Ovary (tissue), 9 donors: Measurements from ENCODE around the gene AOPEP. TPM values are rescaled to one million over a fixed set of nuclear protein-coding genes. Genes with fewer than 3 reads are reported as not detected.

Source experiments
- DNase-seq, 5 donors: peaks; one replicate each; pipeline ENCODE4 v3.0.0-alpha.2; 2019 to 2020
- H3K27ac ChIP-seq, 2 donors: fragments of 200-600 bp; one replicate each; pipeline versions ENCODE4 v1.5.1 to v1.8.0; 2019 to 2022
- H3K27me3 ChIP-seq: fragments of 200-600 bp; one replicate; pipeline ENCODE4 v1.8.0; 2022
- H3K36me3 ChIP-seq: fragments of 200-600 bp; sonication (generic); one replicate; pipeline ENCODE4 v1.5.1; 2019
- H3K4me1 ChIP-seq: one replicate; pipeline ENCODE4 v1.8.1; 2013; ENCODE audit warnings: mild to moderate bottlenecking, moderate library complexity; ENCODE audit not compliant: insufficient read depth
- H3K4me3 ChIP-seq: fragments of 200-600 bp; sonication (generic); one replicate; pipeline ENCODE4 v1.5.1; 2017
- H3K9me3 ChIP-seq, 2 donors: fragments of 200-600 bp in 1 of 2; sonication (generic) in 1 of 2; one replicate each; pipeline versions ENCODE4 v1.5.1 to v1.8.1; 2013 to 2019; ENCODE audit warnings: mild to moderate bottlenecking in 1 of 2, moderate library complexity in 1 of 2
- CTCF ChIP-seq, 3 donors: fragments of 450-650 bp in 2 of 3; fragments of 200-600 bp in 1 of 3; IDR thresholded peaks; one replicate each; pipeline versions ENCODE4 v1.5.1 to v1.8.0; 2016 to 2022; ENCODE audit warnings: antibody characterized with exemption in 3 of 3, mild to moderate bottlenecking in 1 of 3
- EP300 ChIP-seq: sonication (generic); formaldehyde crosslinking; IDR thresholded peaks from one replicate; pipeline ENCODE4 v1.6.1; 2017; ENCODE audit warnings: antibody characterized with exemption
- POLR2A ChIP-seq: fragments of 450-650 bp; IDR thresholded peaks from one replicate; pipeline ENCODE4 v1.6.1; 2017; ENCODE audit warnings: antibody characterized with exemption, mild to moderate bottlenecking, moderate library complexity
- WGBS, 3 donors: extraction: QIAGEN DNeasy Blood & Tissue Kit in 1 of 3; methylation state at CpG; one replicate each; pipeline versions ENCODE4 v1.1.5 to v1.1.7; 2013 to 2017; 5-methylcytosine and 5-hydroxymethylcytosine counted together
- intact Hi-C, 4 donors: fragments of 100-400 bp; cut with DNase I; formaldehyde crosslinking; loops; one replicate each; pipeline versions ENCODE4 v1.11.0 to v1.15.1; 2022 to 2023
- polyA plus RNA-seq, 2 donors: library from polyadenylated mRNA; stranded (reverse); fragments of 200-250 nt in 1 of 2; fragments of 350-450 nt in 1 of 2; fragmentation: Illumina TruSeq in 1 of 2; extraction: RNeasy Lipid Tissue Mini Kit (QIAGEN cat#74804) in 1 of 2; gene quantifications; one replicate each; pipeline ENCODE4 v1.2.3, GENCODE V29; 2013 to 2014
- total RNA-seq, 7 donors: library from RNA; depleted of rRNA in 2 of 7; stranded (reverse); fragments of >200 nt in 2 of 7; fragmentation: NEBNext Ultra II Directional in 3 of 7; extraction: Animal tissue kit (Norgen Biotek cat#: 25700) in 3 of 7; gene quantifications; one replicate each; pipeline versions ENCODE4 v1.1.0 to v1.2.4, GENCODE V29; 2016 to 2023
- donor health status: DM: no; HTN: no; CAD: no; lungs with moderate emphysema.
- donor health status: DM: no; HTN: no; CAD: no.
- donor health status: Bipolar disorder and iron deficiency.
- donor health status: DM: yes; HTN: yes; CAD: no.
- donor health status: DM: no; HTN: no; CAD: no.
- donor health status: DM: yes; HTN: yes; CAD: no.

Gene AOPEP
- total and polyA plus RNA-seq, 9 donors, result 40.0 to 141 (median 82.1) TPM

DNA sequence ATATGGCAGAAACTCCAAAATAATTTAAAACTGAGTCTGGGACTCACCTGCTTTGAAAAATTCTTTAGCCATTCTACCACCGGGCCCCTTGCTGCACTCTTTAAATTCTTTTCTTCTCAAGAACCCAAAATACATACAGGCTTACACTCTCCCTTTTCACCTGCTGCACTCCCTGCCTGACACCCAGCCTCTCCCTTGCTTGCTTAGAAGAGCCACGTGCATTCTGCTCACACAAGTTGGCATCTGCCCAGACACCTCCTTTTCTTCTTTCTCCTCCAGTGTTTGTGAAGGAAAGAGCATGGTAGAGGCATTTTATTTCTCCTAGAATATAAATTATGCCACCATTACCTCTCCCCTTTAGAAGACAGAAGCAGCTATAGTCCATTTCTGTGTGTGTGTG, 39.0 kb upstream of the AOPEP start:
- Histone ChIP-seq H3K27ac (no peak overlapping the region), H3K27me3 (no peaks in the 10 kb centered on the region), H3K36me3 (no peaks in the 10 kb centered on the region), H3K4me1 (no peaks in the 10 kb centered on the region), H3K9me3 (no peaks in the 10 kb centered on the region), H3K4me3 (no peak overlapping the region)
- no peak for DNase-seq
- intact Hi-C loops, result loop anchor here in 1 of 4 donors (10.0 kb wide), 1 partner anchor 87 kb away; no protein-coding TSS in a partner anchor
- TF ChIP-seq CTCF (IDR thresholded peaks at IDR 0.05) (no peak), POLR2A (no peak), EP300 (no peak)
- WGBS, 3 donors, result 50 to 59% (median 59%) methylated on average over 2 of the region's 2 CpGs

DNA sequence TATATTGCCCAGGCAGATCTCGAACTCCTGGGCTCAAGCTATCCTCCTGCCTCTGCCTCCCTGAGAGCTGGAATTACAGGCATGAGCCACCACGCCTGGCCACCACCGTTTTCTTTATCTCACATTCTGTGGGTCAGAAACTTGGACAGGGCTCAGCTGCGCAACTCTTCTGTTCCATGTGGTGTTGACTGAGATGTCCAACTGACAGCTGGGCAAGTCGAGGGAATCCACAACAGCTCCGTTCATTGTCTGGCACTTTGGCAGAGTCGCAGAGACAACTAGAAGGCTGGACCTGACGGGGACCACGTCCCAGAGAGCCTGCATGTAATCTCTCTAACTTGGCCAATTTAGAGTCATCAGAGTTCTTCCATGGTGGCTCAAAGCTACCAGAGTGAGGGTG, 36.2 kb upstream of the AOPEP start:
- Histone ChIP-seq H3K4me1 (no peaks in the 10 kb centered on the region), H3K4me3 (no peak overlapping the region), H3K9me3 (no peaks in the 10 kb centered on the region), H3K27me3 (no peaks in the 10 kb centered on the region), H3K36me3 (no peaks in the 10 kb centered on the region), H3K27ac (no peak overlapping the region)
- 81 to 88% (median 83%) methylated on average over 9 of the region's 9 CpGs for WGBS, 3 donors
- intact Hi-C loops, result no loop called here
- no peak for DNase-seq
- TF ChIP-seq EP300 (no peak), POLR2A (no peak), CTCF (IDR thresholded peaks at IDR 0.05) (no peak)

- intact Hi-C loops, result no loop called here
- no peak for DNase-seq
- no peaks in the 10 kb centered on the region for H3K4me1 ChIP-seq
- no peak for TF ChIP-seq POLR2A
- no peak for TF ChIP-seq EP300
- no peak for TF ChIP-seq CTCF (IDR thresholded peaks at IDR 0.05)
- H3K9me3 ChIP-seq, result no peaks in the 10 kb centered on the region
- H3K27me3 ChIP-seq, result no peaks in the 10 kb centered on the region
- no peaks in the 10 kb centered on the region for H3K36me3 ChIP-seq
- 73 to 82% (median 74%) methylated on average over 4 of the region's 4 CpGs for WGBS, 3 donors
- no peak overlapping the region for H3K4me3 ChIP-seq
- H3K27ac ChIP-seq, result no peak overlapping the region
Observed at GRCh38 chr9:94692601-94693000, 33.9 kb upstream of the AOPEP start.

- H3K4me3 ChIP-seq, result no peak overlapping the region
- H3K9me3 ChIP-seq, result no peaks in the 10 kb centered on the region
- TF ChIP-seq EP300 (no peak), POLR2A (no peak), CTCF (IDR thresholded peaks at IDR 0.05) (no peak)
- no peaks in the 10 kb centered on the region for H3K4me1 ChIP-seq
- H3K36me3 ChIP-seq, result no peaks in the 10 kb centered on the region
- no peak for DNase-seq
- 61 to 71% (median 68%) methylated on average over 8 of the region's 8 CpGs for WGBS, 3 donors
- H3K27ac ChIP-seq, result no peak overlapping the region
- intact Hi-C loops, result no loop called here
- H3K27me3 ChIP-seq, result no peaks in the 10 kb centered on the region
Observed at GRCh38 chr9:94693485-94694204, 32.9 kb upstream of the AOPEP start.
